ENCODE results near the gene TSACC.

Gene TSACC

DNA sequence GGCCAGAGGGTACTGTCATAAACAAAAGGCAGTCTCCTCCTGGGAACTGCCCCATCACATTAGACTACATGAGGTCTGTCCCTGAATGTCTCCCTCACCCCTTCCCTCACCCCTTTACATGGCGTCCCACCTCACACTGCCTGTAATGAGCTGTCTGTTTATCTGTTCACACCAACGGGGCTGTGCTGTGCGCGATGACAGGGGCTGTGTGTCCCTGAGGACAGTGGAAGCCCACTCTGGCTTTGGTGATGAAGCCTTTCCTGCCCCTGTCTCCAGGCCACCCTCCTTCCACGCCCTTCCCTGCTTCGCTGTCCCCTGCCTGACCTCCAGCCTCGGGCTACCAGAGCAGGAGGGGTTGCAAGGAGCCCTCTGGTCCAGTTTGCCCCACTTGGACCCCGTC lies 53.4 kb downstream of the TSACC start:
- TF ChIP-seq, protein P1, sequence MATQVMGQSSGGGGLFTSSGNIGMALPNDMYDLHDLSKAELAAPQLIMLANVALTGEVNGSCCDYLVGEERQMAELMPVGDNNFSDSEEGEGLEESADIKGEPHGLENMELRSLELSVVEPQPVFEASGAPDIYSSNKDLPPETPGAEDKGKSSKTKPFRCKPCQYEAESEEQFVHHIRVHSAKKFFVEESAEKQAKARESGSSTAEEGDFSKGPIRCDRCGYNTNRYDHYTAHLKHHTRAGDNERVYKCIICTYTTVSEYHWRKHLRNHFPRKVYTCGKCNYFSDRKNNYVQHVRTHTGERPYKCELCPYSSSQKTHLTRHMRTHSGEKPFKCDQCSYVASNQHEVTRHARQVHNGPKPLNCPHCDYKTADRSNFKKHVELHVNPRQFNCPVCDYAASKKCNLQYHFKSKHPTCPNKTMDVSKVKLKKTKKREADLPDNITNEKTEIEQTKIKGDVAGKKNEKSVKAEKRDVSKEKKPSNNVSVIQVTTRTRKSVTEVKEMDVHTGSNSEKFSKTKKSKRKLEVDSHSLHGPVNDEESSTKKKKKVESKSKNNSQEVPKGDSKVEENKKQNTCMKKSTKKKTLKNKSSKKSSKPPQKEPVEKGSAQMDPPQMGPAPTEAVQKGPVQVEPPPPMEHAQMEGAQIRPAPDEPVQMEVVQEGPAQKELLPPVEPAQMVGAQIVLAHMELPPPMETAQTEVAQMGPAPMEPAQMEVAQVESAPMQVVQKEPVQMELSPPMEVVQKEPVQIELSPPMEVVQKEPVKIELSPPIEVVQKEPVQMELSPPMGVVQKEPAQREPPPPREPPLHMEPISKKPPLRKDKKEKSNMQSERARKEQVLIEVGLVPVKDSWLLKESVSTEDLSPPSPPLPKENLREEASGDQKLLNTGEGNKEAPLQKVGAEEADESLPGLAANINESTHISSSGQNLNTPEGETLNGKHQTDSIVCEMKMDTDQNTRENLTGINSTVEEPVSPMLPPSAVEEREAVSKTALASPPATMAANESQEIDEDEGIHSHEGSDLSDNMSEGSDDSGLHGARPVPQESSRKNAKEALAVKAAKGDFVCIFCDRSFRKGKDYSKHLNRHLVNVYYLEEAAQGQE (IDR thresholded peaks at IDR 0.05; ENCODE audit: insufficient read depth in 1 of 2, low read depth in 2 of 2, low read length in 2 of 2): no peak
- no peak for TF ChIP-seq FOXP2 (optimal IDR thresholded peaks at IDR 0.05; ENCODE audit: borderline replicate concordance, extremely low read depth, extremely low read length, insufficient read depth)
- TF ChIP-seq POLR2AphosphoS5 (IDR thresholded peaks at IDR 0.05; ENCODE audit: low read depth, low read length): no peak
- no peak for TF ChIP-seq SIN3A (IDR thresholded peaks at IDR 0.05; ENCODE audit: borderline replicate concordance, insufficient read depth, low read length)

DNA sequence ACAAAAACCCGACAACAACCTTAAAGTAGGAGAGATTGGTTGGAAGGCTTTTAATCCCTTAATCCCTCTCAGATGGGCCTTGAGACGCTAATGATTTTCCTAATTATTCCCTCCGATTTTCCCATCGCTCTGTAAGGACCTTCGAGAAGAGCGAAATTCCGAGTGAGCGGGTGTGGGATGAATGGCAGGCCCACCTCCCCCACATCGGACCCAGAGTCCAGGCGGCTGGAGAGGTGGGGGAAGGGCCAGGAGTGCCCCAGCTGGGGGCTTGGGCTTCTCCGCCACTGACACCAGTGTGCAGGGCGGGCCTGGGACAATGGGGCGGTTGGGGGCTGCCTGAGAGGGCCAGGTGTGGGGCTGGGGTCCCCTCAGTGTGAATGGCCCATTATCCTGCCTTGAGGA lies 54.1 kb downstream of the TSACC start:
- TF ChIP-seq POLR2AphosphoS5 (IDR thresholded peaks at IDR 0.05; ENCODE audit: low read depth, low read length): no peak
- TF ChIP-seq FOXP2 (optimal IDR thresholded peaks at IDR 0.05; ENCODE audit: borderline replicate concordance, extremely low read depth, extremely low read length, insufficient read depth): no peak
- TF ChIP-seq, protein P1 (IDR thresholded peaks at IDR 0.05; ENCODE audit: insufficient read depth in 1 of 2, low read depth in 2 of 2, low read length in 2 of 2): no peak
- no peak for TF ChIP-seq TAF1 (IDR thresholded peaks at IDR 0.05; ENCODE audit: borderline replicate concordance, insufficient read depth, low read length)
- TF ChIP-seq SIN3A (IDR thresholded peaks at IDR 0.05; ENCODE audit: borderline replicate concordance, insufficient read depth, low read length): no peak

DNA sequence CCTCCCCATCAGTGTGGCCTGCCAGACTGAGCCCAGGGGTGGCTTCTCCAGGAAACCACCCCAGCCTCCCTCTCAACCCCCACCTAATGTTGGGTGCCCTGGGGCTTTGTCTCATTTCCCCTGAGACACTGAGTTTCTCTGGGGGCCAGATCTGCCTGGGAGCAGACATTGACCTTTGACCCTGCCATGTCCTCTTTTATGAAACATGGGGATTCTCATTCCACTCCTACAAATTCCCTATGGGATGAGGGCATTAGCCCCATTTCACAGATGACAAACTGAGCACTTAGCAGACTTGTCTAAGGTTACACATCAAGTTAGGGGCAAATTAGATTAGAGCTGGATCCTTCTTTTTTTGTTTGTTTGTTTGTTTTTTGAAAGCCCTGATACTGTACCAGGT lies 54.8 kb downstream of the TSACC start:
- TF ChIP-seq TAF1 (IDR thresholded peaks at IDR 0.05; ENCODE audit: borderline replicate concordance, insufficient read depth, low read length) (no peak), FOXP2 (optimal IDR thresholded peaks at IDR 0.05; ENCODE audit: borderline replicate concordance, extremely low read depth, extremely low read length, insufficient read depth) (no peak), SIN3A (IDR thresholded peaks at IDR 0.05; ENCODE audit: borderline replicate concordance, insufficient read depth, low read length) (no peak), POLR2AphosphoS5 (IDR thresholded peaks at IDR 0.05; ENCODE audit: low read depth, low read length) (no peak)
- TF ChIP-seq, protein P1 (IDR thresholded peaks at IDR 0.05; ENCODE audit: insufficient read depth in 1 of 2, low read depth in 2 of 2, low read length in 2 of 2): no peak

DNA sequence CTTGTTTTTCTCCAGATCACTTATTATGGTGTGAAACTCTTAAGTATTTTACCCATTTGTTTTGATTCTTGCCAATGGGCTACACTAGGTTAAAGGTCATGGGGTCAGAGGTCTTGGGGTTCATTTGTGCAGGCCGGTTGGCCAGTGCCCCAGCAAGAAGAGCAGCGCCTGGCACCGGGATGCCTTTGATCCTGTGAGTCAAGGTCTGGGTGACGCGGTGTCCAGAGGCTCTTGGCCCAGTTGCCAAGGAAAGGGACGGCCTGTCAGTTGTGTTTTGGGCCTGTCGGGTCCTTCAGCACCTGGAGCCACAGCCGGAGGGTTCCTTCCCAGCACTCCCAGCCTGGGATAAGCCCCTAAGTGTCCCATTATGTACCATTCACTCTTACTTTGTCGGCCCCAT lies 55.8 kb downstream of the TSACC start:
- TF ChIP-seq FOXP2 (optimal IDR thresholded peaks at IDR 0.05; ENCODE audit: borderline replicate concordance, extremely low read depth, extremely low read length, insufficient read depth): no peak
- TF ChIP-seq TAF1 (IDR thresholded peaks at IDR 0.05; ENCODE audit: borderline replicate concordance, insufficient read depth, low read length): no peak
- TF ChIP-seq SIN3A (IDR thresholded peaks at IDR 0.05; ENCODE audit: borderline replicate concordance, insufficient read depth, low read length): no peak
- TF ChIP-seq POLR2AphosphoS5 (IDR thresholded peaks at IDR 0.05; ENCODE audit: low read depth, low read length): no peak

DNA sequence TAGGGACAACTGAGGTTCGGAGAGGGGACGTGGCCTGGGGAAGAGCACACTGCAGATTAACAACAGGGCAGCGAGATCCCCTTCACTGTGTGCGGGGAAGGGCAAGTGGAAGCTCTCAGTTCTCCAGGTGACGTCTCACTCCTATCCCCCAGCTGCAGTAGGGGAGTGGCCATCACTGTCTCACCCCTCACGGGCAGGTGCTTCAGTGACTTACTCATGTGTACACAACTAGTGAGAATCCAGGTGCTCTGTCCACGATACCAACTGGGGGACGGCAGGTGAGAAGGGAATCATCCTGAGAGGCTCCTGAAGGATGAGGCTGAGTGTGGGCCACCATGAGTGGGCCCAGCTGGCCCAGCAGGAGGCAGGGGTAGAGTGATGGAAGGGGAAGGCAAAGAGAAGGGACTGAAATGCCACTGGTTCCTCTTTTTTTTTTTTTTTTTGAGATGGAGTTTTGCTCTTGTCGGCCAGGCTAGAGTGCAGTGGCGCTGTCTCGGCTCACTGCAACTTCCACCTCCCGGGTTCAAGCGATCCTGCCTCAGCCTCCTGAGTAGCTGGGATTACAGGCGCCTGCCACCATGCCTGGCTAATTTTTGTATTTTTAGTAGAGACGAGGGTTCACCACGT lies 56.6 kb downstream of the TSACC start:
- no peak for TF ChIP-seq POLR2AphosphoS5 (IDR thresholded peaks at IDR 0.05; ENCODE audit: low read depth, low read length)
- no peak for TF ChIP-seq SIN3A (IDR thresholded peaks at IDR 0.05; ENCODE audit: borderline replicate concordance, insufficient read depth, low read length)
- TF ChIP-seq TAF1 (IDR thresholded peaks at IDR 0.05; ENCODE audit: borderline replicate concordance, insufficient read depth, low read length): no peak
- TF ChIP-seq, protein P1 (IDR thresholded peaks at IDR 0.05; ENCODE audit: insufficient read depth in 1 of 2, low read depth in 2 of 2, low read length in 2 of 2): no peak
- no peak for TF ChIP-seq FOXP2 (optimal IDR thresholded peaks at IDR 0.05; ENCODE audit: borderline replicate concordance, extremely low read depth, extremely low read length, insufficient read depth)

All from PFSK-1 (cell line).